H9 (cell line): Measurements from ENCODE around the gene SSPN. TPM values are rescaled to one million over a fixed set of nuclear protein-coding genes. Genes with fewer than 3 reads are reported as not detected.

ENCODE experiments used
- DNase-seq: peaks from one replicate; pipeline ENCODE4 v3.0.0-alpha.2; 2017
- H2AFZ ChIP-seq: one replicate; pipeline ENCODE4 v1.6.1; 2013; ENCODE audit warnings: mild to moderate bottlenecking, low read length, control low read depth, moderate library complexity
- H2AK5ac ChIP-seq: 2 replicates; pipeline ENCODE4 v1.6.1; 2013; ENCODE audit warnings: low read length, control low read depth, mixed read lengths; ENCODE audit not compliant: insufficient read length
- H2BK120ac ChIP-seq: one replicate; pipeline ENCODE4 v1.6.1; 2013; ENCODE audit warnings: low read depth, mild to moderate bottlenecking, low read length, control low read depth, inconsistent platforms; ENCODE audit not compliant: poor library complexity, severe bottlenecking
- H2BK12ac ChIP-seq: 2 replicates; pipeline ENCODE4 v1.6.1; 2013; ENCODE audit warnings: low read length, control low read depth, mixed read lengths, low read depth; ENCODE audit not compliant: insufficient read length
- H2BK15ac ChIP-seq: 2 replicates; pipeline ENCODE4 v1.6.1; 2013; ENCODE audit warnings: low read depth, low read length, control low read depth
- H2BK20ac ChIP-seq: one replicate; pipeline ENCODE4 v1.6.1; 2013; ENCODE audit warnings: low read depth, mild to moderate bottlenecking, low read length, control low read depth, inconsistent platforms; ENCODE audit not compliant: poor library complexity, severe bottlenecking
- H2BK5ac ChIP-seq: 2 replicates; pipeline ENCODE4 v1.6.1; 2013; ENCODE audit warnings: low read length, control low read depth, mixed read lengths; ENCODE audit not compliant: insufficient read length
- H3K14ac ChIP-seq: 2 replicates; pipeline ENCODE4 v1.6.1; 2013; ENCODE audit warnings: low read length, control low read depth; ENCODE audit not compliant: insufficient read depth
- H3K18ac ChIP-seq: 2 replicates; pipeline ENCODE4 v1.6.1; 2013; ENCODE audit warnings: low read depth, mild to moderate bottlenecking, mixed read lengths, low read length, control low read depth; ENCODE audit not compliant: insufficient read length
- H3K23ac ChIP-seq: 2 replicates; pipeline ENCODE4 v1.6.1; 2013; ENCODE audit warnings: low read length, control low read depth, mixed read lengths, low read depth; ENCODE audit not compliant: insufficient read length
- H3K23me2 ChIP-seq: 2 replicates; pipeline ENCODE4 v1.6.1; 2013; ENCODE audit warnings: low read depth, mild to moderate bottlenecking, mixed read lengths, low read length, control low read depth; ENCODE audit not compliant: insufficient read length, poor library complexity, severe bottlenecking
- H3K27ac ChIP-seq: 2 replicates; pipeline ENCODE4 v1.5.1; 2013; ENCODE audit warnings: low read length, control low read depth, mixed read lengths, low read depth; ENCODE audit not compliant: insufficient read length
- H3K27me3 ChIP-seq: 2 replicates; pipeline ENCODE4 v1.6.1; 2013; ENCODE audit warnings: low read length, control low read depth, inconsistent platforms; ENCODE audit not compliant: insufficient read depth
- H3K4ac ChIP-seq: 2 replicates; pipeline ENCODE4 v1.6.1; 2013; ENCODE audit warnings: low read depth, mild to moderate bottlenecking, control low read depth, inconsistent platforms, low read length, moderate library complexity
- H3K4me1 ChIP-seq: 2 replicates; pipeline ENCODE4 v1.6.1; 2013; ENCODE audit warnings: low read length, control low read depth, inconsistent platforms; ENCODE audit not compliant: insufficient read depth
- H3K4me2 ChIP-seq: 2 replicates; pipeline ENCODE4 v1.6.1; 2013; ENCODE audit warnings: low read length, control low read depth, mixed read lengths; ENCODE audit not compliant: insufficient read length, insufficient read depth
- H3K56ac ChIP-seq: 2 replicates; pipeline ENCODE4 v1.6.1; 2013; ENCODE audit warnings: low read depth, mild to moderate bottlenecking, mixed read lengths, low read length, control low read depth; ENCODE audit not compliant: insufficient read length
- H3K79me1 ChIP-seq: 2 replicates; pipeline ENCODE4 v1.6.1; 2013; ENCODE audit warnings: low read depth, mild to moderate bottlenecking, moderate library complexity, low read length, control low read depth, inconsistent platforms; ENCODE audit not compliant: insufficient read depth, poor library complexity, severe bottlenecking
- H3K79me2 ChIP-seq: 2 replicates; pipeline ENCODE4 v1.6.1; 2013; ENCODE audit warnings: low read length, control low read depth, inconsistent platforms; ENCODE audit not compliant: insufficient read depth
- H3K9ac ChIP-seq: 2 replicates; pipeline ENCODE4 v1.6.1; 2013; ENCODE audit warnings: low read length, control low read depth, mixed read lengths; ENCODE audit not compliant: insufficient read length; ENCODE audit errors: extremely low read depth
- H3K9me3 ChIP-seq: one replicate; pipeline ENCODE4 v1.6.1; 2013; ENCODE audit warnings: low read depth, low read length, inconsistent platforms; ENCODE audit not compliant: control insufficient read depth
- H3T11ph ChIP-seq: one replicate; pipeline ENCODE4 v1.6.1; 2013; ENCODE audit warnings: mild to moderate bottlenecking, low read length, control low read depth, inconsistent platforms
- H4K20me1 ChIP-seq: one replicate; pipeline ENCODE4 v1.6.1; 2013; ENCODE audit not compliant: control insufficient read depth, insufficient read length, insufficient read depth
- H4K5ac ChIP-seq: 2 replicates; pipeline ENCODE4 v1.6.1; 2013; ENCODE audit warnings: low read depth, mild to moderate bottlenecking, mixed read lengths, low read length, control low read depth; ENCODE audit not compliant: insufficient read length
- H4K8ac ChIP-seq: replicated peaks from 2 replicates; pipeline ENCODE4 v1.6.1; 2013; ENCODE audit warnings: low read length, control low read depth, mixed read lengths, low read depth; ENCODE audit not compliant: insufficient read length
- H4K91ac ChIP-seq: 2 replicates; pipeline ENCODE4 v1.6.1; 2013; ENCODE audit warnings: low read depth, mild to moderate bottlenecking, moderate library complexity, mixed read lengths, low read length, control low read depth; ENCODE audit not compliant: insufficient read length
- H3K27ac Mint-ChIP-seq, 3 experiments: 2 replicates in 2 of 3; 3 replicates in 1 of 3; pipeline ENCODE4 v1.8.0; 2020 to 2021; ENCODE audit warnings: mixed read lengths in 3 of 3, mild to moderate bottlenecking in 1 of 3, moderate library complexity in 1 of 3
- H3K27me3 Mint-ChIP-seq: 2 replicates; pipeline ENCODE4 v1.8.0; 2021; ENCODE audit warnings: low read depth, mild to moderate bottlenecking, moderate library complexity, mixed read lengths
- H3K36me3 Mint-ChIP-seq, 3 experiments: 2 replicates in 2 of 3; 3 replicates in 1 of 3; pipeline ENCODE4 v1.8.0; 2020 to 2021; ENCODE audit warnings: low read depth in 3 of 3, mixed read lengths in 3 of 3; ENCODE audit not compliant: insufficient read depth in 1 of 3
- H3K4me1 Mint-ChIP-seq, 2 experiments: 2 replicates each; pipeline ENCODE4 v1.8.0; 2020; ENCODE audit warnings: mixed read lengths in 2 of 2
- H3K4me3 Mint-ChIP-seq, 2 experiments: 2 replicates in 1 of 2; 3 replicates in 1 of 2; pipeline ENCODE4 v1.8.0; 2020 to 2021; ENCODE audit warnings: mild to moderate bottlenecking in 2 of 2, mixed read lengths in 2 of 2, moderate library complexity in 1 of 2
- H3K9me3 Mint-ChIP-seq, 2 experiments: 2 replicates in 1 of 2; 3 replicates in 1 of 2; pipeline ENCODE4 v1.8.0; 2020; ENCODE audit warnings: mild to moderate bottlenecking in 2 of 2, mixed read lengths in 2 of 2, moderate library complexity in 1 of 2
- WGBS: extraction: QIAGEN DNeasy Blood & Tissue Kit; methylation state at CpG from one replicate; pipeline ENCODE4 v1.1.7; 2013; ENCODE audit warnings: missing lambda C conversion rate, low lambda C conversion rate, mixed read lengths; ENCODE audit not compliant: insufficient read length; ENCODE audit errors: extremely low coverage; 5-methylcytosine and 5-hydroxymethylcytosine counted together
- total RNA-seq: library from RNA; stranded (reverse); gene quantifications from 2 replicates; pipeline ENCODE4 v1.2.1, GENCODE V29; 2021
- TF ChIP-seq, protein P1 (sequence below): fragments of 200-600 bp; sonication (generic); conservative IDR thresholded peaks from 3 replicates; pipeline ENCODE4 v1.8.0; 2021; ENCODE audit warnings: antibody characterized with exemption, mild to moderate bottlenecking

The SSPN gene
- total RNA-seq, 1 experiment from 2014 or later = 0.81 TPM

DNA sequence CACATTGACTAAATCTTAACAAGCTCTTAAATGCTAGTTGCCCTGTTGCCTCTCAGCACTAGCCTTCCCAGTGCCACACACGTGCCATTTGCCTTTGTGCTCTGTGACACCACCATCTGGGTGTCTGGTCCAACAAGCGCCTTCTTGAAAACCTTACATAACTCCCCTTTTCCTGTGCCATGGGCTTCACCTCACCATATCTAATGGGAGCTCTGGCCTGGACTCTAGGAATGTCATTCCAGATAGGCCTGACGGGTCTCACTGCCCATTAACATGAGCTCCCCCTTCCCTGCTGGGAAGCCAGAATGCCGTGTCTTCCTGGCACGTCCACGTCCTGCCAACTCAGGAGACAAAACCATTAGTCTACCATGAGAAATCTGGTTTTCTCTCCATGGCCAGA, 24.4 kb downstream of the SSPN start:
- H3K27me3 ChIP-seq = no peaks in the 10 kb centered on the region
- no peaks in the 10 kb centered on the region for H3K4me1 Mint-ChIP-seq
- H3K9me3 Mint-ChIP-seq = no peaks in the 10 kb centered on the region
- H4K8ac ChIP-seq = no peak overlapping the region
- H3K56ac ChIP-seq = no peak overlapping the region
- H2AFZ ChIP-seq = no peak overlapping the region
- H3K4ac ChIP-seq = no peak overlapping the region
- peaks cover 16% of the 10 kb centered on the region for H3K27me3 Mint-ChIP-seq
- H3K18ac ChIP-seq = no peak overlapping the region
- no peak overlapping the region for H2BK12ac ChIP-seq
- no peak overlapping the region for H2BK20ac ChIP-seq
- no peak overlapping the region for H2BK15ac ChIP-seq
- no CpG with 5 or more reads among the region's 6 CpGs for WGBS
- H4K5ac ChIP-seq = no peak overlapping the region
- no peak overlapping the region for H2BK5ac ChIP-seq
- H3K14ac ChIP-seq = no peak overlapping the region
- no peak overlapping the region for H3K4me2 ChIP-seq
- no peak overlapping the region for H3T11ph ChIP-seq
- TF ChIP-seq, protein P1, sequence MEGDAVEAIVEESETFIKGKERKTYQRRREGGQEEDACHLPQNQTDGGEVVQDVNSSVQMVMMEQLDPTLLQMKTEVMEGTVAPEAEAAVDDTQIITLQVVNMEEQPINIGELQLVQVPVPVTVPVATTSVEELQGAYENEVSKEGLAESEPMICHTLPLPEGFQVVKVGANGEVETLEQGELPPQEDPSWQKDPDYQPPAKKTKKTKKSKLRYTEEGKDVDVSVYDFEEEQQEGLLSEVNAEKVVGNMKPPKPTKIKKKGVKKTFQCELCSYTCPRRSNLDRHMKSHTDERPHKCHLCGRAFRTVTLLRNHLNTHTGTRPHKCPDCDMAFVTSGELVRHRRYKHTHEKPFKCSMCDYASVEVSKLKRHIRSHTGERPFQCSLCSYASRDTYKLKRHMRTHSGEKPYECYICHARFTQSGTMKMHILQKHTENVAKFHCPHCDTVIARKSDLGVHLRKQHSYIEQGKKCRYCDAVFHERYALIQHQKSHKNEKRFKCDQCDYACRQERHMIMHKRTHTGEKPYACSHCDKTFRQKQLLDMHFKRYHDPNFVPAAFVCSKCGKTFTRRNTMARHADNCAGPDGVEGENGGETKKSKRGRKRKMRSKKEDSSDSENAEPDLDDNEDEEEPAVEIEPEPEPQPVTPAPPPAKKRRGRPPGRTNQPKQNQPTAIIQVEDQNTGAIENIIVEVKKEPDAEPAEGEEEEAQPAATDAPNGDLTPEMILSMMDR = no peak
- DNase-seq = no peak
- no peak overlapping the region for H4K91ac ChIP-seq
- no peak overlapping the region for H3K9ac ChIP-seq
- H3K23me2 ChIP-seq = no peaks in the 10 kb centered on the region
- no peaks in the 10 kb centered on the region for H3K4me1 ChIP-seq
- H3K79me2 ChIP-seq = no peaks in the 10 kb centered on the region
- H2AK5ac ChIP-seq = no peak overlapping the region
- H3K9me3 ChIP-seq = no peaks in the 10 kb centered on the region
- no peaks in the 10 kb centered on the region for H3K79me1 ChIP-seq
- no peak overlapping the region for H3K4me3 Mint-ChIP-seq
- H3K23ac ChIP-seq = no peak overlapping the region
- H2BK120ac ChIP-seq = no peak overlapping the region
- no peak overlapping the region for H3K27ac Mint-ChIP-seq
- no peaks in the 10 kb centered on the region for H3K36me3 Mint-ChIP-seq
- H4K20me1 ChIP-seq = no peaks in the 10 kb centered on the region
- no peak overlapping the region for H3K27ac ChIP-seq
